HFFc6 (cell line): ENCODE data around the gene LRRTM4. TPM values are rescaled to one million over a fixed set of nuclear protein-coding genes. Genes with fewer than 3 reads are reported as not detected.

ENCODE experiments used
- DNase-seq: peaks from one replicate; pipeline ENCODE4 v3.0.0-alpha.2; 2018
- H3K27ac Mint-ChIP-seq: 2 replicates; pipeline ENCODE4 v1.8.0; 2020; ENCODE audit warnings: mild to moderate bottlenecking, mixed read lengths
- H3K27me3 Mint-ChIP-seq: 2 replicates; pipeline ENCODE4 v1.8.0; 2021; ENCODE audit warnings: mild to moderate bottlenecking, moderate library complexity, mixed read lengths; ENCODE audit not compliant: insufficient read depth
- H3K36me3 Mint-ChIP-seq: 2 replicates; pipeline ENCODE4 v1.8.0; 2021; ENCODE audit warnings: low read depth, mixed read lengths
- H3K4me1 Mint-ChIP-seq: 2 replicates; pipeline ENCODE4 v1.8.0; 2020; ENCODE audit warnings: low read depth, mixed read lengths
- H3K4me3 Mint-ChIP-seq: 2 replicates; pipeline ENCODE4 v1.8.0; 2020; ENCODE audit warnings: mild to moderate bottlenecking, moderate library complexity, mixed read lengths
- H3K9me3 Mint-ChIP-seq: 2 replicates; pipeline ENCODE4 v1.8.0; 2020; ENCODE audit warnings: mild to moderate bottlenecking, mixed read lengths
- CTCF ChIP-seq: fragments of 200-600 bp; sonication (generic); IDR thresholded peaks from 2 replicates; pipeline ENCODE4 v1.5.0; 2021; ENCODE audit warnings: antibody characterized with exemption, mild to moderate bottlenecking
- total RNA-seq, 6 experiments: library from RNA; stranded (reverse); fragmentation: NEBNext Ultra II Directional; extraction: Animal tissue kit (Norgen Biotek cat#: 25700); gene quantifications; 2 replicates in 1 of 6; 3 replicates in 5 of 6; pipeline ENCODE4 v1.2.3, GENCODE V29; 2021

LRRTM4 gene
- total RNA-seq, 6 experiments from 2014 or later, result not detected

GRCh38 chr2:76862901-76863300 is 659.3 kb downstream of the LRRTM4 start:
- Mint-ChIP-seq H3K27me3 (no peaks in the 10 kb centered on the region), H3K36me3 (peaks cover 4% of the 10 kb centered on the region; the same call in 1 of the 2 replicates), H3K4me1 (no peaks in the 10 kb centered on the region), H3K27ac (no peak overlapping the region), H3K9me3 (peaks cover 32% of the 10 kb centered on the region), H3K4me3 (no peak overlapping the region)
- no peak for TF ChIP-seq CTCF
- no peak for DNase-seq

GRCh38 chr2:76861708-76862107 is 660.5 kb downstream of the LRRTM4 start:
- Mint-ChIP-seq H3K27ac (no peak overlapping the region), H3K9me3 (peaks cover 38% of the 10 kb centered on the region), H3K4me3 (no peak overlapping the region), H3K36me3 (peaks cover 4% of the 10 kb centered on the region; the same call in 1 of the 2 replicates), H3K27me3 (no peaks in the 10 kb centered on the region), H3K4me1 (no peaks in the 10 kb centered on the region)
- no peak for DNase-seq
- no peak for TF ChIP-seq CTCF

GRCh38 chr2:76851000-76851399 is 671.2 kb downstream of the LRRTM4 start:
- Mint-ChIP-seq H3K36me3 (no peaks in the 10 kb centered on the region), H3K27me3 (no peaks in the 10 kb centered on the region), H3K4me1 (no peaks in the 10 kb centered on the region), H3K4me3 (no peak overlapping the region), H3K27ac (no peak overlapping the region), H3K9me3 (peaks cover 46% of the 10 kb centered on the region)
- no peak for TF ChIP-seq CTCF
- DNase-seq, result no peak

DNA sequence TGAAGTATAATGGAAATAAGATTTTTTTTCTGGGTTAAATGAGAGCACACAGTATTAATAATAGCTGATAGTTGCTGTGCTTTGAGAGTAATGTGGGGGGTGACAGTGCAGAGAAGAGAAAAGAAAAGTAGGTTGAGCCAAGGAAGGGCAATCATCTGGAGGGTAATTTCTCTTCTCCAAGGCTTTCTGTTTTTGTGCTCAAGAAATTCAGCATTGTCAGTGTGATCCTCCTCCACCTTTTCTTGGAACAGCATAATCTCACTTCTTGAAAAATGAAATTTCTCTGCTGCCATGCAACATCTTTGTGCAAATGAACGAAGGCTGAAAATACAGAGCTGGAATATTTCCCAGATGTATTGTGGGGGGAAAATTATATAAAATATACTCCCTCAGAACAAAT is 673.1 kb downstream of the LRRTM4 start:
- Mint-ChIP-seq H3K4me1 (no peaks in the 10 kb centered on the region), H3K4me3 (no peak overlapping the region), H3K36me3 (no peaks in the 10 kb centered on the region), H3K27me3 (no peaks in the 10 kb centered on the region), H3K9me3 (peaks cover 47% of the 10 kb centered on the region), H3K27ac (no peak overlapping the region)
- TF ChIP-seq CTCF, result no peak
- DNase-seq, result no peak

DNA sequence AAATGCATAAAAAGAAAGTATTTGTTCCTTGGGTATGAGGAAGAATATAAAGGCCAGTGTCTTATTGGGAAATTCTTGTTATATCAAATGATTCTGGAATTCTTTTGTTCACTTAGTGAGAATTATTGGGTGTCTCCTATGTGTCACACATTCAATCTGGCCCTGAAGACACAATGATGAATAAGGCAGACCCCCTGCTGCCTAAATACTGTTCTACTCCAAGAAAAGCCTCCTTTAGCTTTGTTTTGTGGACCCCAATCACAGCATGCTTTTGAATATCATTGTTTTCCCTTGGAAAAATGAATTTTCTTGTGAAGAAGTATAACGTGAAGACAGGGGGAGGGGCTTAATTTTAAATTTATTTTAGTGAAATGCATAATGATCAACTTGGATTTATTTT is 682.4 kb downstream of the LRRTM4 start:
- H3K4me3 Mint-ChIP-seq, result no peak overlapping the region
- H3K27me3 Mint-ChIP-seq, result no peaks in the 10 kb centered on the region
- no peaks in the 10 kb centered on the region for H3K36me3 Mint-ChIP-seq
- H3K27ac Mint-ChIP-seq, result no peak overlapping the region
- H3K4me1 Mint-ChIP-seq, result no peaks in the 10 kb centered on the region
- DNase-seq, result no peak
- no peak for TF ChIP-seq CTCF
- H3K9me3 Mint-ChIP-seq, result peaks cover 25% of the 10 kb centered on the region
